Skeletal muscle satellite cell (primary cell): ENCODE measurements around the gene SSTR5.

ENCODE experiments used
- H3K27me3 ChIP-seq: 2 replicates; pipeline ENCODE4 v1.7.0; 2013; ENCODE audit warnings: low read length; ENCODE audit not compliant: control insufficient read depth, insufficient read depth
- H3K36me3 ChIP-seq: 2 replicates; pipeline ENCODE4 v1.7.0; 2013; ENCODE audit warnings: mild to moderate bottlenecking, control low read depth, low read length; ENCODE audit not compliant: insufficient read depth
- H3K4me1 ChIP-seq: 2 replicates; pipeline ENCODE4 v1.7.0; 2013; ENCODE audit warnings: low read length; ENCODE audit not compliant: control insufficient read depth, insufficient read depth
- H3K4me2 ChIP-seq: 2 replicates; pipeline ENCODE4 v1.7.0; 2013; ENCODE audit warnings: mild to moderate bottlenecking, low read length
- H3K4me3 ChIP-seq: 2 replicates; pipeline ENCODE4 v1.7.0; 2013; ENCODE audit warnings: low read length
- H3K9ac ChIP-seq: 2 replicates; pipeline ENCODE4 v1.7.0; 2013; ENCODE audit warnings: mild to moderate bottlenecking, low read depth, low read length, moderate library complexity
- H3K9me3 ChIP-seq: replicated peaks from 2 replicates; pipeline ENCODE4 v1.7.0; 2013; ENCODE audit warnings: mild to moderate bottlenecking, control low read depth, low read length

SSTR5 gene

GRCh38 chr16:1117176-1117900, 44.8 kb downstream of the SSTR5 start:
- Histone ChIP-seq H3K27me3 (peaks cover 32% of the 10 kb centered on the region), H3K4me2 (no peak overlapping the region), H3K4me1 (no peaks in the 10 kb centered on the region), H3K4me3 (no peak overlapping the region), H3K9ac (no peak overlapping the region), H3K9me3 (no peaks in the 10 kb centered on the region), H3K36me3 (no peaks in the 10 kb centered on the region)

- H3K4me2 ChIP-seq: no peak overlapping the region
- H3K9me3 ChIP-seq: no peaks in the 10 kb centered on the region
- no peaks in the 10 kb centered on the region for H3K36me3 ChIP-seq
- no peaks in the 10 kb centered on the region for H3K4me1 ChIP-seq
- no peak overlapping the region for H3K9ac ChIP-seq
- peaks cover 30% of the 10 kb centered on the region for H3K27me3 ChIP-seq
- no peak overlapping the region for H3K4me3 ChIP-seq
Measured at GRCh38 chr16:1117926-1118325, 45.4 kb downstream of the SSTR5 start.

- Histone ChIP-seq H3K4me1 (no peaks in the 10 kb centered on the region), H3K4me3 (no peak overlapping the region), H3K4me2 (no peak overlapping the region), H3K9me3 (no peaks in the 10 kb centered on the region), H3K9ac (no peak overlapping the region), H3K27me3 (peaks cover 23% of the 10 kb centered on the region), H3K36me3 (no peaks in the 10 kb centered on the region)
Measured at GRCh38 chr16:1119129-1119528, 46.6 kb downstream of the SSTR5 start.

GRCh38 chr16:1119766-1120576, 47.4 kb downstream of the SSTR5 start:
- H3K27me3 ChIP-seq: peaks cover 23% of the 10 kb centered on the region
- H3K9ac ChIP-seq: no peak overlapping the region
- H3K36me3 ChIP-seq: no peaks in the 10 kb centered on the region
- no peaks in the 10 kb centered on the region for H3K9me3 ChIP-seq
- no peak overlapping the region for H3K4me3 ChIP-seq
- H3K4me1 ChIP-seq: no peaks in the 10 kb centered on the region
- no peak overlapping the region for H3K4me2 ChIP-seq

- Histone ChIP-seq H3K4me3 (no peak overlapping the region), H3K27me3 (peaks cover 23% of the 10 kb centered on the region), H3K9ac (no peak overlapping the region), H3K36me3 (no peaks in the 10 kb centered on the region), H3K4me2 (no peak overlapping the region), H3K4me1 (no peaks in the 10 kb centered on the region), H3K9me3 (no peaks in the 10 kb centered on the region)
Measured at GRCh38 chr16:1120577-1120941, 48.0 kb downstream of the SSTR5 start.

GRCh38 chr16:1121009-1121408, 48.5 kb downstream of the SSTR5 start:
- no peaks in the 10 kb centered on the region for H3K36me3 ChIP-seq
- no peak overlapping the region for H3K4me3 ChIP-seq
- H3K9me3 ChIP-seq: no peaks in the 10 kb centered on the region
- H3K9ac ChIP-seq: no peak overlapping the region
- H3K4me2 ChIP-seq: no peak overlapping the region
- no peaks in the 10 kb centered on the region for H3K4me1 ChIP-seq
- peaks cover 23% of the 10 kb centered on the region for H3K27me3 ChIP-seq

- Histone ChIP-seq H3K36me3 (no peaks in the 10 kb centered on the region), H3K27me3 (peaks cover 23% of the 10 kb centered on the region), H3K4me1 (no peaks in the 10 kb centered on the region), H3K9ac (no peak overlapping the region), H3K4me2 (no peak overlapping the region), H3K9me3 (no peaks in the 10 kb centered on the region), H3K4me3 (no peak overlapping the region)
Measured at GRCh38 chr16:1121601-1122397, 49.3 kb downstream of the SSTR5 start.

- no peaks in the 10 kb centered on the region for H3K9me3 ChIP-seq
- H3K9ac ChIP-seq: no peak overlapping the region
- H3K4me2 ChIP-seq: no peak overlapping the region
- H3K4me3 ChIP-seq: no peak overlapping the region
- no peaks in the 10 kb centered on the region for H3K36me3 ChIP-seq
- peaks cover 21% of the 10 kb centered on the region for H3K27me3 ChIP-seq
- H3K4me1 ChIP-seq: no peaks in the 10 kb centered on the region
Measured at GRCh38 chr16:1122398-1122765, 49.8 kb downstream of the SSTR5 start.

- Histone ChIP-seq H3K4me3 (no peak overlapping the region), H3K27me3 (peaks cover 13% of the 10 kb centered on the region), H3K9me3 (no peaks in the 10 kb centered on the region), H3K4me2 (no peak overlapping the region), H3K36me3 (no peaks in the 10 kb centered on the region), H3K4me1 (no peaks in the 10 kb centered on the region), H3K9ac (no peak overlapping the region)
Measured at GRCh38 chr16:1123525-1124230, 51.1 kb downstream of the SSTR5 start.

- no peak overlapping the region for H3K9ac ChIP-seq
- H3K4me2 ChIP-seq: no peak overlapping the region
- H3K4me1 ChIP-seq: no peaks in the 10 kb centered on the region
- peaks cover 10% of the 10 kb centered on the region for H3K27me3 ChIP-seq
- no peaks in the 10 kb centered on the region for H3K36me3 ChIP-seq
- no peaks in the 10 kb centered on the region for H3K9me3 ChIP-seq
- no peak overlapping the region for H3K4me3 ChIP-seq
Measured at GRCh38 chr16:1124291-1124690, 51.7 kb downstream of the SSTR5 start.

- H3K4me1 ChIP-seq: no peaks in the 10 kb centered on the region
- H3K4me2 ChIP-seq: no peak overlapping the region
- H3K9ac ChIP-seq: no peak overlapping the region
- H3K4me3 ChIP-seq: no peak overlapping the region
- H3K36me3 ChIP-seq: no peaks in the 10 kb centered on the region
- H3K27me3 ChIP-seq: peaks cover 9% of the 10 kb centered on the region
- no peaks in the 10 kb centered on the region for H3K9me3 ChIP-seq
Measured at GRCh38 chr16:1124795-1125194, 52.2 kb downstream of the SSTR5 start.
